SU-DHL-6 (cell line): ENCODE results near the gene TBC1D22A.

Source experiments
- H2AFZ ChIP-seq: fragments of 200-600 bp; sonication (generic); 2 replicates; pipeline ENCODE4 v1.6.1; 2014; ENCODE audit warnings: low read depth, mild to moderate bottlenecking, moderate library complexity, mixed read lengths, antibody characterized with exemption, low read length; ENCODE audit not compliant: severe bottlenecking
- H3F3A ChIP-seq: fragments of 200-600 bp; shearing (Covaris generic); 2 replicates; pipeline ENCODE4 v1.6.0; 2016; ENCODE audit warnings: antibody characterized with exemption, mild to moderate bottlenecking; ENCODE audit not compliant: insufficient read depth
- H3K27ac ChIP-seq: fragments of 200-600 bp; sonication (generic); 2 replicates; pipeline ENCODE4 v1.5.1; 2016; ENCODE audit warnings: low read depth, mild to moderate bottlenecking, low read length, moderate library complexity, mixed read lengths
- H3K27me3 ChIP-seq: fragments of 200-600 bp; sonication (generic), shearing (Covaris generic); 2 replicates; pipeline ENCODE4 v1.6.0; 2014; ENCODE audit warnings: mild to moderate bottlenecking, low read length
- H3K36me3 ChIP-seq: fragments of 200-600 bp; sonication (generic); 2 replicates; pipeline ENCODE4 v1.6.1; 2014; ENCODE audit warnings: mild to moderate bottlenecking, low read length, mixed read lengths
- H3K4me2 ChIP-seq: fragments of 300-600, 200-600 bp; shearing (Covaris generic), sonication (generic); 2 replicates; pipeline ENCODE4 v1.6.0; 2014; ENCODE audit warnings: low read length, low read depth, mild to moderate bottlenecking; ENCODE audit not compliant: poor library complexity, severe bottlenecking
- H3K4me3 ChIP-seq: fragments of 200-600 bp; sonication (generic); 2 replicates; pipeline ENCODE4 v1.5.1; 2014; ENCODE audit warnings: antibody characterized with exemption, low read length, mild to moderate bottlenecking, mixed read lengths; ENCODE audit not compliant: insufficient read depth, poor library complexity, severe bottlenecking
- H3K79me2 ChIP-seq: fragments of 200-600 bp; sonication (generic); 2 replicates; pipeline ENCODE4 v1.6.1; 2014; ENCODE audit warnings: mild to moderate bottlenecking, low read length, moderate library complexity; ENCODE audit not compliant: insufficient read depth
- H3K9ac ChIP-seq: fragments of 200-600 bp; sonication (generic); 2 replicates; pipeline ENCODE4 v1.7.0; 2014; ENCODE audit warnings: mild to moderate bottlenecking, low read length
- H3K9me2 ChIP-seq: fragments of 200-600 bp; sonication (generic); replicated peaks from 2 replicates; pipeline ENCODE4 v1.6.1; 2014; ENCODE audit warnings: low read length; ENCODE audit not compliant: insufficient read depth
- H3K9me3 ChIP-seq: fragments of 200-600 bp; sonication (generic); 2 replicates; pipeline ENCODE4 v1.6.1; 2014; ENCODE audit warnings: low read length, mixed read lengths; ENCODE audit not compliant: insufficient read depth
- H4K20me1 ChIP-seq: fragments of 200-600 bp; sonication (generic); 2 replicates; pipeline ENCODE4 v1.6.1; 2014; ENCODE audit warnings: low read depth, mild to moderate bottlenecking, antibody characterized with exemption, low read length, moderate library complexity, mixed read lengths
- CTCF ChIP-seq: fragments of 200-600 bp; sonication (generic); IDR thresholded peaks from one replicate; pipeline ENCODE4 v1.5.1; 2017; ENCODE audit warnings: antibody characterized with exemption, mild to moderate bottlenecking, low read length, moderate library complexity; ENCODE audit not compliant: insufficient read depth, poor library complexity, severe bottlenecking
- EZH2phosphoT487 ChIP-seq: fragments of 200-600 bp; sonication (generic), shearing (Covaris generic); conservative IDR thresholded peaks from 2 replicates; pipeline ENCODE4 v1.6.1; 2018; ENCODE audit warnings: mild to moderate bottlenecking, antibody characterized with exemption, low read length, moderate library complexity, mixed read lengths

Gene TBC1D22A

GRCh38 chr22:46841522-46841921 lies 79.1 kb downstream of the TBC1D22A start:
- H3F3A ChIP-seq = no peaks in the 10 kb centered on the region
- H3K27ac ChIP-seq = no peak overlapping the region
- peaks cover 58% of the 10 kb centered on the region for H3K79me2 ChIP-seq
- peaks cover 7% of the 10 kb centered on the region for H4K20me1 ChIP-seq
- H3K4me3 ChIP-seq = no peak overlapping the region
- no peak overlapping the region for H3K9ac ChIP-seq
- H3K27me3 ChIP-seq = no peaks in the 10 kb centered on the region
- TF ChIP-seq CTCF (no peak), EZH2phosphoT487 (no peak)
- no peak overlapping the region for H3K4me2 ChIP-seq
- H3K36me3 ChIP-seq = no peaks in the 10 kb centered on the region
- H3K9me2 ChIP-seq = no peaks in the 10 kb centered on the region
- no peaks in the 10 kb centered on the region for H3K9me3 ChIP-seq
- no peak overlapping the region for H2AFZ ChIP-seq

- Histone ChIP-seq H3K9me2 (no peaks in the 10 kb centered on the region), H3K9ac (no peak overlapping the region), H4K20me1 (peaks cover 7% of the 10 kb centered on the region), H3K4me2 (no peak overlapping the region), H3K36me3 (no peaks in the 10 kb centered on the region), H3F3A (no peaks in the 10 kb centered on the region), H3K9me3 (no peaks in the 10 kb centered on the region), H3K27me3 (no peaks in the 10 kb centered on the region), H3K4me3 (no peak overlapping the region), H2AFZ (no peak overlapping the region), H3K27ac (no peak overlapping the region), H3K79me2 (peaks cover 64% of the 10 kb centered on the region)
- TF ChIP-seq CTCF (no peak), EZH2phosphoT487 (no peak)
These were observed 80.2 kb downstream of the TBC1D22A start for GRCh38 chr22:46842606-46843005.

- Histone ChIP-seq H3K9ac (no peak overlapping the region), H3K4me3 (no peak overlapping the region), H3K79me2 (peaks cover 76% of the 10 kb centered on the region), H4K20me1 (peaks cover 7% of the 10 kb centered on the region), H3K27ac (no peak overlapping the region), H3K36me3 (no peaks in the 10 kb centered on the region), H3K9me3 (no peaks in the 10 kb centered on the region), H3K4me2 (no peak overlapping the region), H3K27me3 (no peaks in the 10 kb centered on the region), H2AFZ (no peak overlapping the region), H3F3A (no peaks in the 10 kb centered on the region), H3K9me2 (no peaks in the 10 kb centered on the region)
- TF ChIP-seq EZH2phosphoT487 (no peak), CTCF (no peak)
These were observed 81.4 kb downstream of the TBC1D22A start for GRCh38 chr22:46843821-46844255.
